LNCAP (cell line): ENCODE measurements around the gene TTLL7.

ENCODE experiments used
- CTCF ChIP-seq: fragments of 450-650 bp; IDR thresholded peaks from 2 replicates; pipeline ENCODE4 v1.5.1; 2017; ENCODE audit warnings: mild to moderate bottlenecking

The TTLL7 gene

GRCh38 chr1:83927061-83927460, 71.9 kb downstream of the TTLL7 start:
- TF ChIP-seq CTCF: no peak

GRCh38 chr1:83923553-83923952, 75.4 kb downstream of the TTLL7 start:
- no peak for TF ChIP-seq CTCF

- TF ChIP-seq CTCF: no peak
Observed at GRCh38 chr1:83922431-83922830, 76.5 kb downstream of the TTLL7 start.

- no peak for TF ChIP-seq CTCF
Observed at GRCh38 chr1:83920320-83920719, 78.6 kb downstream of the TTLL7 start.

- TF ChIP-seq CTCF: no peak
Observed at GRCh38 chr1:83919872-83920271, 79.1 kb downstream of the TTLL7 start.

GRCh38 chr1:83918688-83919285, 80.1 kb downstream of the TTLL7 start:
- no peak for TF ChIP-seq CTCF

- TF ChIP-seq CTCF: no peak
Observed at GRCh38 chr1:83917959-83918358, 81.0 kb downstream of the TTLL7 start.

GRCh38 chr1:83912876-83913275, 86.1 kb downstream of the TTLL7 start:
- TF ChIP-seq CTCF: no peak
